DND-41 (cell line): Measurements from ENCODE around the gene DEK.
"Not testable (repeated sequence)": the region's sequence is repeated elsewhere in the genome, so short reads cannot be mapped to it uniquely, and the experiment has no call there.

Experiments
- ATAC-seq: fragments of 200-7000 bp; cut with Tn5 transposase; 3 replicates; pipeline ENCODE4 v1.9.1; 2021; ENCODE audit warnings: low read depth; ENCODE audit not compliant: insufficient read depth
- DNase-seq: peaks from one replicate; pipeline ENCODE4 v3.0.0-alpha.2; 2020
- H2AFZ ChIP-seq: 2 replicates; pipeline ENCODE4 v1.6.0; 2012; ENCODE audit warnings: low read depth, low read length
- H3K27ac ChIP-seq: 2 replicates; pipeline ENCODE4 v1.5.1; 2012; ENCODE audit warnings: low read length, inconsistent platforms
- H3K27me3 ChIP-seq: fragments of 200-600 bp; sonication (generic); 2 replicates; pipeline ENCODE4 v1.6.0; 2012; ENCODE audit warnings: low read length, mild to moderate bottlenecking, inconsistent platforms; ENCODE audit not compliant: insufficient read depth, poor library complexity
- H3K36me3 ChIP-seq: 2 replicates; pipeline ENCODE4 v1.5.1; 2012; ENCODE audit warnings: low read length, inconsistent platforms; ENCODE audit not compliant: insufficient read depth
- H3K4me1 ChIP-seq: 2 replicates; pipeline ENCODE4 v1.5.1; 2012; ENCODE audit warnings: mild to moderate bottlenecking, low read length; ENCODE audit not compliant: insufficient read depth
- H3K4me2 ChIP-seq: 2 replicates; pipeline ENCODE4 v1.6.0; 2012; ENCODE audit warnings: mild to moderate bottlenecking, moderate library complexity, low read length, inconsistent platforms; ENCODE audit not compliant: insufficient read depth
- H3K4me3 ChIP-seq, 2 experiments: fragments of 200-600 bp in 1 of 2; shearing (Covaris generic) in 1 of 2; 2 replicates each; pipeline ENCODE4 v1.5.1; 2012 to 2016; ENCODE audit warnings: inconsistent platforms in 2 of 2, low read length in 2 of 2, mild to moderate bottlenecking in 2 of 2, low read depth in 1 of 2, moderate library complexity in 1 of 2
- H3K79me2 ChIP-seq: 2 replicates; pipeline ENCODE4 v1.6.0; 2012; ENCODE audit warnings: low read length, inconsistent platforms; ENCODE audit not compliant: insufficient read depth
- H3K9ac ChIP-seq: 2 replicates; pipeline ENCODE4 v1.6.0; 2012; ENCODE audit warnings: low read depth, mild to moderate bottlenecking, inconsistent platforms, low read length, moderate library complexity
- H3K9me3 ChIP-seq: 2 replicates; pipeline ENCODE4 v1.5.1; 2012; ENCODE audit warnings: low read length, moderate library complexity, mild to moderate bottlenecking, inconsistent platforms; ENCODE audit not compliant: insufficient read depth, severe bottlenecking
- H4K20me1 ChIP-seq: 2 replicates; pipeline ENCODE4 v1.6.0; 2012; ENCODE audit warnings: low read length; ENCODE audit not compliant: insufficient read depth
- CTCF ChIP-seq: IDR thresholded peaks from 2 replicates; pipeline ENCODE4 v1.5.1; 2012; ENCODE audit warnings: borderline replicate concordance, low read length, moderate library complexity, mild to moderate bottlenecking; ENCODE audit not compliant: poor library complexity, severe bottlenecking; ENCODE audit errors: extremely low read depth
- EZH2 ChIP-seq: IDR thresholded peaks from 3 replicates; pipeline ENCODE4 v1.6.1; 2012; ENCODE audit warnings: borderline replicate concordance, low read depth, mild to moderate bottlenecking, moderate library complexity, low read length, inconsistent platforms; ENCODE audit not compliant: severe bottlenecking

DEK gene

GRCh38 chr6:18209539-18210197 is 54.7 kb downstream of the DEK start:
- ATAC-seq (no peak), DNase-seq (no peak)
- H3K79me2 ChIP-seq = no peaks in the 10 kb centered on the region
- H3K27ac ChIP-seq = no peak overlapping the region
- H3K4me3 ChIP-seq = no peak overlapping the region
- H3K36me3 ChIP-seq = no peaks in the 10 kb centered on the region
- no peaks in the 10 kb centered on the region for H3K9me3 ChIP-seq
- H3K9ac ChIP-seq = no peak overlapping the region
- TF ChIP-seq EZH2 = no peak
- TF ChIP-seq CTCF = no peak
- H3K4me2 ChIP-seq = no peak overlapping the region
- no peaks in the 10 kb centered on the region for H3K27me3 ChIP-seq
- H2AFZ ChIP-seq = no peak overlapping the region
- H3K4me1 ChIP-seq = no peaks in the 10 kb centered on the region
- H4K20me1 ChIP-seq = no peaks in the 10 kb centered on the region

GRCh38 chr6:18208778-18209177 is 55.6 kb downstream of the DEK start:
- H3K9ac ChIP-seq, H3K27me3 ChIP-seq, DNase-seq, H3K79me2 ChIP-seq, H4K20me1 ChIP-seq, H3K4me1 ChIP-seq, H3K36me3 ChIP-seq, H2AFZ ChIP-seq, H3K9me3 ChIP-seq, ATAC-seq, H3K4me3 ChIP-seq, H3K4me2 ChIP-seq, H3K27ac ChIP-seq: not testable (repeated sequence)

- Histone ChIP-seq H4K20me1 (no peaks in the 10 kb centered on the region), H3K4me3 (no peak overlapping the region), H3K9ac (no peak overlapping the region), H3K4me2 (no peak overlapping the region), H2AFZ (no peak overlapping the region), H3K36me3 (no peaks in the 10 kb centered on the region), H3K79me2 (no peaks in the 10 kb centered on the region), H3K27ac (no peak overlapping the region), H3K9me3 (no peaks in the 10 kb centered on the region), H3K4me1 (no peaks in the 10 kb centered on the region), H3K27me3 (no peaks in the 10 kb centered on the region)
- ATAC-seq (no peak), DNase-seq (no peak)
- no peak for TF ChIP-seq EZH2
- no peak for TF ChIP-seq CTCF
Measured at GRCh38 chr6:18207949-18208348, 56.4 kb downstream of the DEK start.

- Histone ChIP-seq H3K9me3 (no peaks in the 10 kb centered on the region), H4K20me1 (no peaks in the 10 kb centered on the region), H3K36me3 (no peaks in the 10 kb centered on the region), H3K27ac (no peak overlapping the region), H3K4me1 (no peaks in the 10 kb centered on the region), H2AFZ (no peak overlapping the region), H3K4me2 (no peak overlapping the region), H3K79me2 (no peaks in the 10 kb centered on the region), H3K27me3 (no peaks in the 10 kb centered on the region), H3K4me3 (no peak overlapping the region), H3K9ac (no peak overlapping the region)
- TF ChIP-seq CTCF (no peak), EZH2 (no peak)
- ATAC-seq (no peak), DNase-seq (no peak)
Measured at GRCh38 chr6:18207438-18207837, 56.9 kb downstream of the DEK start.
